PC-3 (cell line): Measurements from ENCODE around the gene WNT8A. TPM values are rescaled to one million over a fixed set of nuclear protein-coding genes. Genes with fewer than 3 reads are reported as not detected.

Experiments
- ATAC-seq: fragments of 200-7000 bp; cut with Tn5 transposase; 2 replicates; pipeline ENCODE4 v1.9.1; 2020; ENCODE audit warnings: mild to moderate bottlenecking, moderate library complexity
- BruUV-seq: library from RNA; stranded (reverse); fragments of 400-500 nt; replicated peaks from 2 replicates; lab custom pipeline; 2021; lab: Mats Ljungman, UMichigan
- CTCF ChIA-PET: fragments of 300-600 bp; sonication (Branson Sonifier 250); formaldehyde crosslinking; loops from one replicate; lab custom pipeline; 2022; ENCODE audit warnings: antibody characterized with exemption; lab: Charles Lee
- POLR2A ChIA-PET: fragments of 300-600 bp; sonication (Branson Sonifier 250); formaldehyde crosslinking; loops from one replicate; lab custom pipeline; 2022; ENCODE audit warnings: antibody characterized with exemption; ENCODE audit not compliant: unreplicated experiment; lab: Charles Lee
- DNase-seq: peaks from one replicate; pipeline ENCODE4 v3.0.0-alpha.2; 2015
- H2AFZ ChIP-seq: fragments of 300-600 bp; sonication (generic); 2 replicates; pipeline ENCODE4 v1.6.0; 2016; ENCODE audit warnings: antibody characterized with exemption, low read length
- H3F3A ChIP-seq: fragments of 300-600 bp; sonication (generic); one replicate; pipeline ENCODE4 v1.6.0; 2017; ENCODE audit warnings: antibody characterized with exemption, low read length, control low read depth, mild to moderate bottlenecking; ENCODE audit not compliant: unreplicated experiment
- H3K27ac ChIP-seq: fragments of 300-600 bp; sonication (generic); 2 replicates; pipeline ENCODE4 v1.5.1; 2016; ENCODE audit warnings: mild to moderate bottlenecking, low read length
- H3K27me3 ChIP-seq: fragments of 300-600 bp; sonication (generic); 2 replicates; pipeline ENCODE4 v1.6.1; 2016; ENCODE audit warnings: low read length, mixed read lengths
- H3K36me3 ChIP-seq: fragments of 300-600 bp; sonication (generic); 2 replicates; pipeline ENCODE4 v1.6.1; 2016; ENCODE audit warnings: low read depth, mixed run types, low read length, mixed read lengths
- H3K4me1 ChIP-seq: fragments of 300-600 bp; sonication (generic); 2 replicates; pipeline ENCODE4 v1.5.1; 2016; ENCODE audit warnings: low read length; ENCODE audit not compliant: insufficient read depth
- H3K4me2 ChIP-seq: fragments of 300-600 bp; sonication (generic); 2 replicates; pipeline ENCODE4 v1.6.0; 2016; ENCODE audit warnings: low read length
- H3K4me3 ChIP-seq: fragments of 300-600 bp; sonication (generic); 2 replicates; pipeline ENCODE4 v1.5.1; 2016; ENCODE audit warnings: mild to moderate bottlenecking, low read length, mixed read lengths
- H3K79me2 ChIP-seq: fragments of 300-600 bp; sonication (generic); 2 replicates; pipeline ENCODE4 v1.6.1; 2017; ENCODE audit warnings: low read length, mixed read lengths
- H3K9ac ChIP-seq: fragments of 300-600 bp; sonication (generic); 2 replicates; pipeline ENCODE4 v1.6.0; 2016; ENCODE audit warnings: mild to moderate bottlenecking, low read length
- H3K9me2 ChIP-seq: fragments of 300-600 bp; sonication (generic); replicated peaks from 2 replicates; pipeline ENCODE4 v1.6.1; 2016; ENCODE audit warnings: mixed run types, low read length, mixed read lengths
- H3K9me3 ChIP-seq: fragments of 300-600 bp; sonication (generic); 2 replicates; pipeline ENCODE4 v1.6.1; 2016; ENCODE audit warnings: low read length, mixed read lengths
- H4K20me1 ChIP-seq: fragments of 300-600 bp; sonication (generic); 2 replicates; pipeline ENCODE4 v1.6.1; 2016; ENCODE audit warnings: low read length, mixed read lengths
- EZH2 ChIP-seq: fragments of 300-600 bp; sonication (generic); IDR thresholded peaks from one replicate; pipeline ENCODE4 v1.6.1; 2017; ENCODE audit warnings: antibody characterized with exemption, mild to moderate bottlenecking, low read length; ENCODE audit not compliant: unreplicated experiment
- EZH2phosphoT487 ChIP-seq: fragments of 300-600 bp; sonication (generic); IDR thresholded peaks from 2 replicates; pipeline ENCODE4 v1.6.1; 2018; ENCODE audit warnings: mild to moderate bottlenecking, antibody characterized with exemption, low read length, borderline replicate concordance
- intact Hi-C: fragments of 100-400 bp; cut with micrococcal nuclease; formaldehyde crosslinking; loops from 2 replicates; pipeline ENCODE4 v1.9.0; 2023
- total RNA-seq: library from RNA; depleted of rRNA; stranded (reverse); fragments of >200 nt; gene quantifications from 2 replicates; pipeline ENCODE4 v1.2.3, GENCODE V29; 2014
- TF ChIP-seq, protein P1 (sequence below): fragments of 300-600 bp; sonication (generic); conservative IDR thresholded peaks from 2 replicates; pipeline ENCODE4 v1.5.1; 2017; ENCODE audit warnings: antibody characterized with exemption, low read depth, mild to moderate bottlenecking, low read length

WNT8A gene
- total RNA-seq, 1 experiment from 2014 or later, result not detected

DNA sequence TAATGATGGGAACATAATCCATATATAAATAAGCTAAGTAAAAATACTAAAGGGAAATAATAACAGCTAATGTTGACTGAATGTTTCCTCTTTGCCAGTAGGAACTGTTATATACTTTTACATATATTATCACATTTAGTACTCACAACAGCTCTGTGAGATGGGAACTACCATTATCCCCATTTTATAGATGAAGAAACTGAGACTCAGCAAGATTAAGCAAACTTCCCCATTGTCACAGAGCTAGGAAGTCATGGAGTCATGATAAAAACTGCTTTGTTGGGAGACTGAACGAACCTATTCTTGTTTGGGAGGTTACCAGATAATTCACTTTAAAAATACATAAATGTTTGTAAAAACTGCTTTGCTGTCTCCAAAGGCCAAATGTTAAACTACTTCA, 23.4 kb downstream of the WNT8A start:
- H3K36me3 ChIP-seq, result no peaks in the 10 kb centered on the region
- H3F3A ChIP-seq, result no peaks in the 10 kb centered on the region
- no peak overlapping the region for H3K9ac ChIP-seq
- BruUV-seq, result no TSS peak
- H4K20me1 ChIP-seq, result no peaks in the 10 kb centered on the region
- ChIA-PET POLR2A (no interaction called here), CTCF (no interaction called here)
- TF ChIP-seq EZH2 (no peak), EZH2phosphoT487 (no peak)
- TF ChIP-seq, protein P1, sequence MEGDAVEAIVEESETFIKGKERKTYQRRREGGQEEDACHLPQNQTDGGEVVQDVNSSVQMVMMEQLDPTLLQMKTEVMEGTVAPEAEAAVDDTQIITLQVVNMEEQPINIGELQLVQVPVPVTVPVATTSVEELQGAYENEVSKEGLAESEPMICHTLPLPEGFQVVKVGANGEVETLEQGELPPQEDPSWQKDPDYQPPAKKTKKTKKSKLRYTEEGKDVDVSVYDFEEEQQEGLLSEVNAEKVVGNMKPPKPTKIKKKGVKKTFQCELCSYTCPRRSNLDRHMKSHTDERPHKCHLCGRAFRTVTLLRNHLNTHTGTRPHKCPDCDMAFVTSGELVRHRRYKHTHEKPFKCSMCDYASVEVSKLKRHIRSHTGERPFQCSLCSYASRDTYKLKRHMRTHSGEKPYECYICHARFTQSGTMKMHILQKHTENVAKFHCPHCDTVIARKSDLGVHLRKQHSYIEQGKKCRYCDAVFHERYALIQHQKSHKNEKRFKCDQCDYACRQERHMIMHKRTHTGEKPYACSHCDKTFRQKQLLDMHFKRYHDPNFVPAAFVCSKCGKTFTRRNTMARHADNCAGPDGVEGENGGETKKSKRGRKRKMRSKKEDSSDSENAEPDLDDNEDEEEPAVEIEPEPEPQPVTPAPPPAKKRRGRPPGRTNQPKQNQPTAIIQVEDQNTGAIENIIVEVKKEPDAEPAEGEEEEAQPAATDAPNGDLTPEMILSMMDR, result no peak
- DNase-seq, result no peak
- H3K9me2 ChIP-seq, result no peaks in the 10 kb centered on the region
- H3K9me3 ChIP-seq, result no peaks in the 10 kb centered on the region
- intact Hi-C loops, result no loop called here
- no peak overlapping the region for H3K4me3 ChIP-seq
- H3K27ac ChIP-seq, result no peak overlapping the region
- peaks cover 16% of the 10 kb centered on the region; the same call in 1 of the 2 replicates for H3K4me1 ChIP-seq
- ATAC-seq, result no peak
- H3K27me3 ChIP-seq, result no peaks in the 10 kb centered on the region
- no peak overlapping the region for H2AFZ ChIP-seq
- H3K4me2 ChIP-seq, result no peak overlapping the region
- H3K79me2 ChIP-seq, result no peaks in the 10 kb centered on the region

DNA sequence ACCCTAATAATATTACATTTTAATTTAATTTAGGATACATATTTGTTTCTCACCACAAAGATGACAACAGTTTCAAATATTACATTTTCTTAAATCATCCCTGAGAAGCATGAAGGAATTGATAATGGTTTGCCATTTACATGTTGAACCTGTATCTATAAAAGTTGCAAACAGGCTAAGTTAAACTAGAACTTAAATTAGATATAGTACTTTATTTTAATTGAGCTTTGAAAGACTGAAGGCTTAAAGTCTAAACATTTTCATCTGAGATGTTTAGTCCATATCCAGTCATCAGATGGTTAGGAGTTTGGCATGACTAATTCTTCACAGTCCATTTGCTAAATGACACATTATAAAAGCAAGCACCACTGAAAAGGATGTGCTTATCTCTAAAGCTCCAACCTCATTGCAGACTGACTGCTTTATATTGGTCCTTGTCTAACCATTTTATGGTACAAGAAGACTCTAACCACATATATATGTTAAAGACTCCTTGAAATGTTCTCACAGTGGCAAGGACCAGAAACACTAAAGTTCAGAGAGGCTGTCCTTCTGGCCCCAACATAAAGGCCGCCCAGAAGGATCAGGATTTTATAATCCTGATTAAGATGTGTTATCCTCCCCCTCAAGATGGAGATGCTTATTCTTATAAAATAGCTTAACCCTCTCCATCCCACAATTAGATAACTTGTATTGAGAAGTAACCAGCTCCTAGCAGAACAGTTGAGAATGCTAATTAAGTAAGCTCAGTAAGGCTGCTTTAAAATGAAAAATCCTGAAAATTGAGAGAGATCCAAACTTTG, 25.8 kb downstream of the WNT8A start:
- ChIA-PET CTCF (no interaction called here), POLR2A (no interaction called here)
- Histone ChIP-seq H4K20me1 (no peaks in the 10 kb centered on the region), H3K9me3 (no peaks in the 10 kb centered on the region), H3K9me2 (no peaks in the 10 kb centered on the region), H3K4me3 (no peak overlapping the region), H3K27ac (no peak overlapping the region), H3K4me1 (peaks cover 16% of the 10 kb centered on the region; the same call in 1 of the 2 replicates), H3F3A (no peaks in the 10 kb centered on the region), H3K27me3 (no peaks in the 10 kb centered on the region), H3K4me2 (no peak overlapping the region), H3K9ac (no peak overlapping the region), H3K79me2 (no peaks in the 10 kb centered on the region), H3K36me3 (no peaks in the 10 kb centered on the region), H2AFZ (no peak overlapping the region)
- no TSS peak for BruUV-seq
- DNase-seq, result peak; percentile 47
- peak; percentile 60 for ATAC-seq
- intact Hi-C loops, result no loop called here
- TF ChIP-seq EZH2phosphoT487 (no peak), EZH2 (no peak)
- TF ChIP-seq, protein P1, result no peak

DNA sequence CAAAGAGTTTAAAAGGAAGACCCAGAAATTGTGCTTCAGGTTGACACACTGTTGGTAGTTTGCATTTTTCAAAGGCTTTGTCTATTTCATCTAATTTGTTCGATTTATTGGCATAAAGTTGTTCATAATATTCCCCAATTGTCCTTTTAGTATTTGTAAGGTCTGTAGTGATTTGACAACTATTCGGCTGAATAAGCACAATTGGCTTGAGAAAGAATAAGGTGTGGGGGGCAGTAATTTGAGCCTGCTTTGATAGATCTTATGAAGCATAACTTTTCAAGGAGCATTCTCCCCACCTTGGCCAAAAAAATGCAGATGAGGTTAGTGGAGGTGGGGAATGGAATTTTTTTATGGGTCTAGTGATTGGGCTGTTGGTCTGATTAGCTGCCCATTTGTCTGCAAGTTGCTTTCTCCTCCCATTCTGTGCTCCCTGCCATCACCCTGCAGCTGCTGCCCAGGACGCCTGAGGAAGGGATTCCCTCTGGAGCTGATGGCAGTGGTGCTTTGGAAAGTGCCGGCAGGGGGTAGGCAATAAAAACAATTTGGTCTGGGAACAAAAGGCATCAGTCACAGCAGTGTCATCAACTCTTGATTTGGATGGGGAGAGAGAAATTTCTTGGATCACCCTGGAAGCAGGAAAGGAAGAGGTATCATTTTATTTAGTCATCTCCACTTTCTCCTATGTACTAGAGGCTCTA, 26.6 kb downstream of the WNT8A start:
- H3K9me3 ChIP-seq, result no peaks in the 10 kb centered on the region
- H3K4me3 ChIP-seq, result no peak overlapping the region
- no peak overlapping the region for H3K4me2 ChIP-seq
- no TSS peak for BruUV-seq
- intact Hi-C loops, result no loop called here
- H3K4me1 ChIP-seq, result peaks cover 16% of the 10 kb centered on the region; the same call in 1 of the 2 replicates
- no peaks in the 10 kb centered on the region for H3K27me3 ChIP-seq
- H4K20me1 ChIP-seq, result no peaks in the 10 kb centered on the region
- ATAC-seq, result peak; percentile 37
- H3K9me2 ChIP-seq, result no peaks in the 10 kb centered on the region
- H3K36me3 ChIP-seq, result no peaks in the 10 kb centered on the region
- TF ChIP-seq, protein P1, result no peak
- no peak for TF ChIP-seq EZH2
- no peak for TF ChIP-seq EZH2phosphoT487
- no peak overlapping the region for H3K9ac ChIP-seq
- no peak overlapping the region for H2AFZ ChIP-seq
- no peaks in the 10 kb centered on the region for H3K79me2 ChIP-seq
- H3K27ac ChIP-seq, result no peak overlapping the region
- ChIA-PET POLR2A (no interaction called here), CTCF (no interaction called here)
- no peaks in the 10 kb centered on the region for H3F3A ChIP-seq
- DNase-seq, result peak; percentile 12
